Stomach (tissue), 4 donors: ENCODE measurements around the gene IL4R.

Experiments used
- EP300 ChIP-seq: sonication (generic); formaldehyde crosslinking; IDR thresholded peaks from one replicate; pipeline ENCODE4 v1.6.1; 2017; ENCODE audit warnings: antibody characterized with exemption
- POLR2A ChIP-seq, 4 donors: fragments of 450-650 bp; IDR thresholded peaks; one replicate each; pipeline ENCODE4 v1.6.1; 2016; ENCODE audit warnings: antibody characterized with exemption in 4 of 4, control low read depth in 2 of 4, mild to moderate bottlenecking in 1 of 4, moderate library complexity in 1 of 4
- POLR2AphosphoS5 ChIP-seq, 3 donors: sonication (generic); formaldehyde crosslinking; IDR thresholded peaks; one replicate each; pipeline ENCODE4 v1.6.1; 2016; ENCODE audit warnings: antibody characterized with exemption in 3 of 3
- TF ChIP-seq, protein P1 (sequence below), 7 experiments: fragments of 450-650 bp in 4 of 7; fragments of 200-600 bp in 3 of 7; sonication (generic) in 3 of 7; IDR thresholded peaks; one replicate each; pipeline ENCODE4 v1.5.1; 2016 to 2019; ENCODE audit warnings: antibody characterized with exemption in 7 of 7, control low read depth in 2 of 7, mild to moderate bottlenecking in 1 of 7

DNA sequence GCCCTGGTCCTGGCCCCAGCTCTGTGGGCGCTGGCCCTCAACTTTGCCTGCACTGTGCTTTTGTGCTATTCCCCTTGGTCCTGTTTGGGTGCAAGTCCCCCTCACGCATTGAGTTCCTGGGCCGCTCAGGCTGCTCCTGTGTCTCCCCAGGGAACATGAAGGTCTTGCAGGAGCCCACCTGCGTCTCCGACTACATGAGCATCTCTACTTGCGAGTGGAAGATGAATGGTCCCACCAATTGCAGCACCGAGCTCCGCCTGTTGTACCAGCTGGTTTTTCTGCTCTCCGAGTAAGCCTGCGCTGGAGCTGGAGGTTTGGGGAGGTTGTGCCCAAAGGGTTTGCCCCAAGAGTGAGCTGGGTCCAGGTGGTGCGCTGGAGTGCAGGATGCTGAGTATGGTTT is 28.2 kb downstream of the IL4R start:
- TF ChIP-seq, protein P1, sequence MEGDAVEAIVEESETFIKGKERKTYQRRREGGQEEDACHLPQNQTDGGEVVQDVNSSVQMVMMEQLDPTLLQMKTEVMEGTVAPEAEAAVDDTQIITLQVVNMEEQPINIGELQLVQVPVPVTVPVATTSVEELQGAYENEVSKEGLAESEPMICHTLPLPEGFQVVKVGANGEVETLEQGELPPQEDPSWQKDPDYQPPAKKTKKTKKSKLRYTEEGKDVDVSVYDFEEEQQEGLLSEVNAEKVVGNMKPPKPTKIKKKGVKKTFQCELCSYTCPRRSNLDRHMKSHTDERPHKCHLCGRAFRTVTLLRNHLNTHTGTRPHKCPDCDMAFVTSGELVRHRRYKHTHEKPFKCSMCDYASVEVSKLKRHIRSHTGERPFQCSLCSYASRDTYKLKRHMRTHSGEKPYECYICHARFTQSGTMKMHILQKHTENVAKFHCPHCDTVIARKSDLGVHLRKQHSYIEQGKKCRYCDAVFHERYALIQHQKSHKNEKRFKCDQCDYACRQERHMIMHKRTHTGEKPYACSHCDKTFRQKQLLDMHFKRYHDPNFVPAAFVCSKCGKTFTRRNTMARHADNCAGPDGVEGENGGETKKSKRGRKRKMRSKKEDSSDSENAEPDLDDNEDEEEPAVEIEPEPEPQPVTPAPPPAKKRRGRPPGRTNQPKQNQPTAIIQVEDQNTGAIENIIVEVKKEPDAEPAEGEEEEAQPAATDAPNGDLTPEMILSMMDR (IDR thresholded peaks at IDR 0.05) = no peak
- TF ChIP-seq POLR2A (IDR thresholded peaks at IDR 0.05) = no peak
- TF ChIP-seq POLR2AphosphoS5 (IDR thresholded peaks at IDR 0.05) = no peak
- TF ChIP-seq EP300 = no peak
